Measurements from ENCODE around the gene EPHA10.

DNA sequence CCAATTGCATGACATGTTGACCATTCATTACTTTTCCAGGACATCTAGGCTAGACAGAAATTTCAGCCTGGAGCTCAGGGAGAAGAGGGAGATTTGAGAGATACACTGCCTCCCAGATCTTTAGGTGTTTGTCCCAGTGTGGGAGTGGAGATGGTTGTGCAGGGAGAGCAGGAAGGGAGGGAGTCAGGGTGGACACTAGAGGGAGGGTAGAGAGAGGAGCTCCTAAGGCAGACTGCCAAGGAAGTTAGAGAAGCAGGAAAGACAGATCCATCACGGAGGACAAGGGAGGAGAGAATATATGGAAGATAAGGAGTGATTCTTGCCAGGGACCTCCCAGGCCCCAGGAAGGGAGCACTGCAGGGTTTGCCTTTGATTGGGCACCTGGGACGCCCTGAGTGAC lies 63.9 kb downstream of the EPHA10 start:
- TF ChIP-seq RAD21 (IDR thresholded peaks at IDR 0.05) (no peak), JUND (IDR thresholded peaks at IDR 0.05) (no peak), EGR1 (IDR thresholded peaks at IDR 0.05; ENCODE audit: low read depth in 2 of 2) (no peak)
- TF ChIP-seq, protein P1, sequence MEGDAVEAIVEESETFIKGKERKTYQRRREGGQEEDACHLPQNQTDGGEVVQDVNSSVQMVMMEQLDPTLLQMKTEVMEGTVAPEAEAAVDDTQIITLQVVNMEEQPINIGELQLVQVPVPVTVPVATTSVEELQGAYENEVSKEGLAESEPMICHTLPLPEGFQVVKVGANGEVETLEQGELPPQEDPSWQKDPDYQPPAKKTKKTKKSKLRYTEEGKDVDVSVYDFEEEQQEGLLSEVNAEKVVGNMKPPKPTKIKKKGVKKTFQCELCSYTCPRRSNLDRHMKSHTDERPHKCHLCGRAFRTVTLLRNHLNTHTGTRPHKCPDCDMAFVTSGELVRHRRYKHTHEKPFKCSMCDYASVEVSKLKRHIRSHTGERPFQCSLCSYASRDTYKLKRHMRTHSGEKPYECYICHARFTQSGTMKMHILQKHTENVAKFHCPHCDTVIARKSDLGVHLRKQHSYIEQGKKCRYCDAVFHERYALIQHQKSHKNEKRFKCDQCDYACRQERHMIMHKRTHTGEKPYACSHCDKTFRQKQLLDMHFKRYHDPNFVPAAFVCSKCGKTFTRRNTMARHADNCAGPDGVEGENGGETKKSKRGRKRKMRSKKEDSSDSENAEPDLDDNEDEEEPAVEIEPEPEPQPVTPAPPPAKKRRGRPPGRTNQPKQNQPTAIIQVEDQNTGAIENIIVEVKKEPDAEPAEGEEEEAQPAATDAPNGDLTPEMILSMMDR (IDR thresholded peaks at IDR 0.05; ENCODE audit: low read depth, low read length, missing input control), result no peak
- TF ChIP-seq, protein P2, sequence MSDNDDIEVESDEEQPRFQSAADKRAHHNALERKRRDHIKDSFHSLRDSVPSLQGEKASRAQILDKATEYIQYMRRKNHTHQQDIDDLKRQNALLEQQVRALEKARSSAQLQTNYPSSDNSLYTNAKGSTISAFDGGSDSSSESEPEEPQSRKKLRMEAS (IDR thresholded peaks at IDR 0.05), result no peak
- TF ChIP-seq, protein P3, sequence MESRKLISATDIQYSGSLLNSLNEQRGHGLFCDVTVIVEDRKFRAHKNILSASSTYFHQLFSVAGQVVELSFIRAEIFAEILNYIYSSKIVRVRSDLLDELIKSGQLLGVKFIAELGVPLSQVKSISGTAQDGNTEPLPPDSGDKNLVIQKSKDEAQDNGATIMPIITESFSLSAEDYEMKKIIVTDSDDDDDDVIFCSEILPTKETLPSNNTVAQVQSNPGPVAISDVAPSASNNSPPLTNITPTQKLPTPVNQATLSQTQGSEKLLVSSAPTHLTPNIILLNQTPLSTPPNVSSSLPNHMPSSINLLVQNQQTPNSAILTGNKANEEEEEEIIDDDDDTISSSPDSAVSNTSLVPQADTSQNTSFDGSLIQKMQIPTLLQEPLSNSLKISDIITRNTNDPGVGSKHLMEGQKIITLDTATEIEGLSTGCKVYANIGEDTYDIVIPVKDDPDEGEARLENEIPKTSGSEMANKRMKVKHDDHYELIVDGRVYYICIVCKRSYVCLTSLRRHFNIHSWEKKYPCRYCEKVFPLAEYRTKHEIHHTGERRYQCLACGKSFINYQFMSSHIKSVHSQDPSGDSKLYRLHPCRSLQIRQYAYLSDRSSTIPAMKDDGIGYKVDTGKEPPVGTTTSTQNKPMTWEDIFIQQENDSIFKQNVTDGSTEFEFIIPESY (IDR thresholded peaks at IDR 0.05), result no peak
- TF ChIP-seq, protein P4, sequence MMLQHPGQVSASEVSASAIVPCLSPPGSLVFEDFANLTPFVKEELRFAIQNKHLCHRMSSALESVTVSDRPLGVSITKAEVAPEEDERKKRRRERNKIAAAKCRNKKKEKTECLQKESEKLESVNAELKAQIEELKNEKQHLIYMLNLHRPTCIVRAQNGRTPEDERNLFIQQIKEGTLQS (IDR thresholded peaks at IDR 0.05), result no peak

All from liver (tissue), 3 donors.